GM12801 (cell line): ENCODE results near the gene CCR1.

Experiments
- CTCF ChIP-seq: IDR thresholded peaks from one replicate; pipeline ENCODE4 v1.5.1; 2011; ENCODE audit warnings: control low read depth; ENCODE audit not compliant: insufficient read length; ENCODE audit errors: extremely low read depth

Gene CCR1

GRCh38 chr3:46238386-46238785 is 30.3 kb upstream of the CCR1 start:
- TF ChIP-seq CTCF: no peak

- no peak for TF ChIP-seq CTCF
Measured at GRCh38 chr3:46236294-46237054, 28.4 kb upstream of the CCR1 start.

- TF ChIP-seq CTCF: no peak
Measured at GRCh38 chr3:46235425-46235824, 27.3 kb upstream of the CCR1 start.

GRCh38 chr3:46233194-46233593 is 25.1 kb upstream of the CCR1 start:
- TF ChIP-seq CTCF: no peak

GRCh38 chr3:46231323-46231722 is 23.2 kb upstream of the CCR1 start:
- TF ChIP-seq CTCF: no peak

- TF ChIP-seq CTCF: no peak
Measured at GRCh38 chr3:46228260-46229242, 20.4 kb upstream of the CCR1 start.

GRCh38 chr3:46222435-46223161 is 14.5 kb upstream of the CCR1 start:
- no peak for TF ChIP-seq CTCF
